Endothelial cell of umbilical vein (primary cell): Measurements from ENCODE around the gene PSD2. TPM values are rescaled to one million over a fixed set of nuclear protein-coding genes. Genes with fewer than 3 reads are reported as not detected.

Experiments used
- BruUV-seq: library from RNA; stranded (reverse); fragments of 400-500 nt; replicated peaks from 2 replicates; lab custom pipeline; 2021; lab: Mats Ljungman, UMichigan
- CTCF ChIA-PET: fragments of 300-600, 350-600 bp; sonication (Branson Sonifier 250); formaldehyde crosslinking; loops from one replicate; lab custom pipeline; 2021; ENCODE audit warnings: antibody characterized with exemption, inconsistent platforms; lab: Charles Lee
- POLR2A ChIA-PET: fragments of 300-600, 350-600 bp; sonication (Branson Sonifier 250); formaldehyde crosslinking; loops from one replicate; lab custom pipeline; 2021; ENCODE audit warnings: antibody characterized with exemption, inconsistent platforms; lab: Charles Lee
- DNase-seq: peaks from one replicate; pipeline ENCODE4 v3.0.0-alpha.2; 2011; ENCODE audit warnings: low read depth, low spot score
- FAIRE-seq: peaks from 2 replicates; lab custom pipeline; 2011; peaks lifted over from hg19 to GRCh38; lab: Jason Lieb, UNC
- H2AFZ ChIP-seq: 2 replicates; pipeline ENCODE4 v1.6.0; 2012; ENCODE audit warnings: low read depth, low read length, control low read depth, inconsistent platforms
- H3K27ac ChIP-seq: 2 replicates; pipeline ENCODE4 v1.5.1; 2011; ENCODE audit warnings: low read depth, mild to moderate bottlenecking, control low read depth, low read length, moderate library complexity; ENCODE audit not compliant: insufficient read depth
- H3K27me3 ChIP-seq, 2 experiments: 2 replicates each; pipeline versions ENCODE4 v1.6.0 to v1.6.1; 2011; ENCODE audit warnings: low read length in 2 of 2, mixed read lengths in 1 of 2; ENCODE audit not compliant: control insufficient read depth in 2 of 2, insufficient read depth in 2 of 2
- H3K36me3 ChIP-seq, 2 experiments: 2 replicates in 1 of 2; 3 replicates in 1 of 2; pipeline ENCODE4 v1.5.1; 2011; ENCODE audit warnings: low read length in 2 of 2, mild to moderate bottlenecking in 1 of 2, moderate library complexity in 1 of 2; ENCODE audit not compliant: control insufficient read depth in 2 of 2, insufficient read depth in 2 of 2; ENCODE audit errors: extremely low read depth in 1 of 2
- H3K4me1 ChIP-seq: 3 replicates; pipeline ENCODE4 v1.5.1; 2011; ENCODE audit warnings: mild to moderate bottlenecking, low read length; ENCODE audit not compliant: control insufficient read depth, insufficient read depth; ENCODE audit errors: extremely low read depth
- H3K4me2 ChIP-seq: 2 replicates; pipeline ENCODE4 v1.6.1; 2011; ENCODE audit warnings: low read length, control low read depth, mixed read lengths; ENCODE audit not compliant: insufficient read depth
- H3K4me3 ChIP-seq, 3 experiments: fragments of 200-600 bp in 1 of 3; sonication (generic), shearing (Covaris generic) in 1 of 3; replicated peaks in 1 of 3; 2 replicates each; pipeline ENCODE4 v1.5.1; 2011 to 2016; ENCODE audit warnings: control low read depth in 3 of 3, low read length in 3 of 3, mild to moderate bottlenecking in 2 of 3, inconsistent platforms in 1 of 3, low read depth in 1 of 3, moderate library complexity in 1 of 3; ENCODE audit not compliant: insufficient read depth in 1 of 3
- H3K79me2 ChIP-seq: 2 replicates; pipeline ENCODE4 v1.6.0; 2012; ENCODE audit warnings: low read length, inconsistent platforms; ENCODE audit not compliant: control insufficient read depth, insufficient read depth
- H3K9ac ChIP-seq: replicated peaks from 2 replicates; pipeline ENCODE3; 2011; ENCODE audit warnings: low read length, control low read depth; ENCODE audit not compliant: insufficient read depth; ENCODE audit errors: extremely low read depth
- H3K9me1 ChIP-seq: replicated peaks from 3 replicates; pipeline ENCODE4 v1.6.0; 2011; ENCODE audit warnings: mild to moderate bottlenecking, low read length; ENCODE audit not compliant: control insufficient read depth, insufficient read depth; ENCODE audit errors: extremely low read depth
- H3K9me3 ChIP-seq: replicated peaks from 2 replicates; pipeline ENCODE4 v1.5.1; 2012; ENCODE audit warnings: low read length, inconsistent platforms; ENCODE audit not compliant: control insufficient read depth, insufficient read depth
- H4K20me1 ChIP-seq: replicated peaks from 2 replicates; pipeline ENCODE3; 2011; ENCODE audit warnings: mild to moderate bottlenecking, low read length; ENCODE audit not compliant: control insufficient read depth, insufficient read depth; ENCODE audit errors: extremely low read depth
- CTCF ChIP-seq, 2 donors: IDR thresholded peaks; 1 replicate in 1 of 2; 2 replicates in 1 of 2; pipeline ENCODE4 v1.5.1; 2011; ENCODE audit warnings: low read length in 2 of 2, mild to moderate bottlenecking in 2 of 2, moderate library complexity in 2 of 2, control low read depth in 1 of 2, inconsistent platforms in 1 of 2, low read depth in 1 of 2; ENCODE audit not compliant: insufficient read depth in 1 of 2; ENCODE audit errors: extremely low read depth in 1 of 2
- EZH2 ChIP-seq: IDR thresholded peaks from 2 replicates; pipeline ENCODE4 v1.6.1; 2012; ENCODE audit warnings: borderline replicate concordance, low read depth, mild to moderate bottlenecking, moderate library complexity, low read length, inconsistent platforms; ENCODE audit not compliant: severe bottlenecking
- FOS ChIP-seq: IDR thresholded peaks from 2 replicates; pipeline ENCODE4 v1.6.1; 2011; ENCODE audit warnings: mild to moderate bottlenecking, low read length, moderate library complexity, borderline replicate concordance; ENCODE audit not compliant: insufficient read depth
- GATA2 ChIP-seq: IDR thresholded peaks from 2 replicates; pipeline ENCODE4 v1.7.0; 2011; ENCODE audit warnings: low read depth, mild to moderate bottlenecking, moderate library complexity, mixed read lengths, low read length; ENCODE audit not compliant: insufficient read length, insufficient read depth
- JUN ChIP-seq: IDR thresholded peaks from 2 replicates; pipeline ENCODE4 v1.6.1; 2011; ENCODE audit warnings: borderline replicate concordance, low read depth; ENCODE audit not compliant: insufficient read length, insufficient read depth
- MAX ChIP-seq: IDR thresholded peaks from 2 replicates; pipeline ENCODE4 v1.6.1; 2011; ENCODE audit not compliant: insufficient read depth, insufficient read length
- MYC ChIP-seq: IDR thresholded peaks from one replicate; pipeline ENCODE4 v1.6.1; 2011; ENCODE audit warnings: mild to moderate bottlenecking, low read depth, low read length
- POLR2A ChIP-seq: IDR thresholded peaks from 2 replicates; pipeline ENCODE4 v1.6.1; 2012; ENCODE audit warnings: low read depth, mild to moderate bottlenecking, control low read depth, low read length
- POLR2AphosphoS5 ChIP-seq: IDR thresholded peaks from 2 replicates; pipeline ENCODE4 v1.6.1; 2012; ENCODE audit warnings: low read depth, mild to moderate bottlenecking, control low read depth, low read length, moderate library complexity; ENCODE audit not compliant: insufficient read depth
- dilution Hi-C: fragments of 300-500 bp; cut with MboI; formaldehyde crosslinking; loops from one replicate; pipeline ENCODE4 v1.15.0; 2019; ENCODE audit warnings: low sequenced_read_pairs; ENCODE audit not compliant: extremely low pct_ligation_motif_present
- intact Hi-C: fragments of 100-400 bp; cut with micrococcal nuclease; formaldehyde crosslinking; loops from one replicate; pipeline ENCODE4 v1.10.0; 2022
- polyA plus RNA-seq, 4 experiments: library from polyadenylated mRNA; depleted of rRNA in 3 of 4; stranded (reverse) in 3 of 4; unstranded in 1 of 4; fragments of >200 nt; gene quantifications; 2 replicates each; pipeline versions ENCODE4 v1.2.1 to v1.2.3, GENCODE V29; 2011 to 2012; ENCODE audit warnings: missing spikeins in 1 of 4
- total RNA-seq: library from RNA; stranded (reverse); gene quantifications from 2 replicates; pipeline ENCODE4 v1.2.3, GENCODE V29; 2021

Gene PSD2
- total and polyA plus RNA-seq, 2 donors (not counting 3 experiments of a cell fraction or from before 2014, with no cell fraction given), result not detected

GRCh38 chr5:139784488-139784887, 11.1 kb upstream of the PSD2 start:
- DNase-seq, result no peak
- no peaks in the 10 kb centered on the region for H3K9me3 ChIP-seq
- H3K4me3 ChIP-seq, result no peak overlapping the region
- FAIRE-seq, result no peak
- no peak overlapping the region for H3K4me2 ChIP-seq
- no peaks in the 10 kb centered on the region for H3K79me2 ChIP-seq
- H3K4me1 ChIP-seq, result peaks cover 3% of the 10 kb centered on the region
- H4K20me1 ChIP-seq, result no peaks in the 10 kb centered on the region
- no peak overlapping the region for H3K27ac ChIP-seq
- CTCF ChIA-PET, result interaction anchor here (2.2 kb wide), 1 partner anchor 9 kb away, joined by 9 read pairs; no protein-coding TSS in a partner anchor
- no peaks in the 10 kb centered on the region for H3K36me3 ChIP-seq
- no peak for TF ChIP-seq MYC
- TF ChIP-seq JUN, result no peak
- no peak for TF ChIP-seq FOS
- no peak for TF ChIP-seq MAX
- TF ChIP-seq GATA2, result no peak
- no peak for TF ChIP-seq POLR2AphosphoS5
- dilution Hi-C loops, result no loop called here
- intact Hi-C loops, result no loop called here
- H2AFZ ChIP-seq, result no peak overlapping the region
- no TSS peak for BruUV-seq
- H3K9ac ChIP-seq, result no peak overlapping the region
- POLR2A ChIA-PET, result no interaction called here
- no peaks in the 10 kb centered on the region for H3K9me1 ChIP-seq
- peaks cover 5 to 8% of the 10 kb centered on the region in 2 experiments for H3K27me3 ChIP-seq

GRCh38 chr5:139787257-139787567, 8.4 kb upstream of the PSD2 start:
- H3K4me2 ChIP-seq, result no peak overlapping the region
- intact Hi-C loops (loop anchor here (1.0 kb wide), 4 partner anchors 57 to 370 kb away; no protein-coding TSS in a partner anchor), dilution Hi-C loops (no loop called here)
- H4K20me1 ChIP-seq, result no peaks in the 10 kb centered on the region
- no peaks in the 10 kb centered on the region for H3K36me3 ChIP-seq
- H3K27ac ChIP-seq, result no peak overlapping the region
- H3K9me3 ChIP-seq, result no peaks in the 10 kb centered on the region
- FAIRE-seq (no peak), DNase-seq (no peak)
- no peaks in the 10 kb centered on the region for H3K9me1 ChIP-seq
- no peaks in the 10 kb centered on the region for H3K79me2 ChIP-seq
- peaks cover 3% of the 10 kb centered on the region for H3K4me1 ChIP-seq
- H3K9ac ChIP-seq, result no peak overlapping the region
- BruUV-seq, result no TSS peak
- POLR2A ChIA-PET, result interaction anchor here (0.6 kb wide), 1 partner anchor 118 kb away, joined by 5 read pairs; no protein-coding TSS in a partner anchor
- H3K27me3 ChIP-seq, result peaks cover 2% of the 10 kb centered on the region in 2 experiments
- H2AFZ ChIP-seq, result no peak overlapping the region
- no peak overlapping the region for H3K4me3 ChIP-seq
- TF ChIP-seq MAX (no peak), CTCF (IDR thresholded peaks at IDR 0.05; ENCODE audit: extremely low read depth in 1 of 2, insufficient read depth in 1 of 2, low read depth in 1 of 2, low read length in 2 of 2) (no peak), JUN (no peak), GATA2 (no peak), POLR2A (no peak), MYC (no peak), FOS (no peak), EZH2 (no peak), POLR2AphosphoS5 (no peak)
- CTCF ChIA-PET, result interaction anchor here (0.6 to 4.7 kb wide), 60 partner anchors 9 to 559 kb away, joined by 3 to 235 read pairs (median 4); partner anchors contain the start of genes CXXC5, HBEGF and PSD2
